ENCODE data around the gene SYPL2. TPM values are rescaled to one million over a fixed set of nuclear protein-coding genes. Genes with fewer than 3 reads are reported as not detected.

Gene SYPL2
- total RNA-seq, 1 donor from 2014 or later: 0.42 TPM

- peaks cover 24% of the 10 kb centered on the region for H3K27me3 Mint-ChIP-seq (ENCODE audit: unreplicated experiment)
- no peak for DNase-seq
- peaks cover 11% of the 10 kb centered on the region for H3K36me3 Mint-ChIP-seq (ENCODE audit: unreplicated experiment)
- TF ChIP-seq CTCF (IDR thresholded peaks at IDR 0.05; ENCODE audit: partially characterized antibody, unreplicated experiment): no peak
- H3K9me3 Mint-ChIP-seq (ENCODE audit: unreplicated experiment): peaks cover 12% of the 10 kb centered on the region
- peak overlapping the region; percentile 87 for H3K4me3 Mint-ChIP-seq (ENCODE audit: unreplicated experiment)
- H3K27ac Mint-ChIP-seq (ENCODE audit: unreplicated experiment): peak overlapping the region; percentile 48
- peaks cover 7% of the 10 kb centered on the region for H3K4me1 Mint-ChIP-seq (ENCODE audit: low read depth, unreplicated experiment)
Measured at GRCh38 chr1:109508001-109508872, 41.9 kb downstream of the SYPL2 start.

- H3K36me3 Mint-ChIP-seq (ENCODE audit: unreplicated experiment): peaks cover 11% of the 10 kb centered on the region
- TF ChIP-seq CTCF (IDR thresholded peaks at IDR 0.05; ENCODE audit: partially characterized antibody, unreplicated experiment): no peak
- H3K27ac Mint-ChIP-seq (ENCODE audit: unreplicated experiment): peak overlapping the region; percentile 64
- DNase-seq: no peak
- H3K4me3 Mint-ChIP-seq (ENCODE audit: unreplicated experiment): peak overlapping the region; percentile 87
- peaks cover 12% of the 10 kb centered on the region for H3K9me3 Mint-ChIP-seq (ENCODE audit: unreplicated experiment)
- H3K27me3 Mint-ChIP-seq (ENCODE audit: unreplicated experiment): peaks cover 25% of the 10 kb centered on the region
- peaks cover 7% of the 10 kb centered on the region for H3K4me1 Mint-ChIP-seq (ENCODE audit: low read depth, unreplicated experiment)
Measured at GRCh38 chr1:109508873-109509175, 42.5 kb downstream of the SYPL2 start.

GRCh38 chr1:109509176-109510134, 43.1 kb downstream of the SYPL2 start, which contains the start of gene AMIGO1:
AMIGO1 (minus strand) TSS chr1:109509727; CDS start chr1:109508912, 815 bp downstream.
- Mint-ChIP-seq H3K36me3 (ENCODE audit: unreplicated experiment) (peaks cover 11% of the 10 kb centered on the region), H3K4me1 (ENCODE audit: low read depth, unreplicated experiment) (peaks cover 5% of the 10 kb centered on the region), H3K27ac (ENCODE audit: unreplicated experiment) (peak within 1 kb of the TSS; percentile 64), H3K9me3 (ENCODE audit: unreplicated experiment) (peaks cover 12% of the 10 kb centered on the region), H3K4me3 (ENCODE audit: unreplicated experiment) (peak within 1 kb of the TSS; percentile 96), H3K27me3 (ENCODE audit: unreplicated experiment) (peaks cover 25% of the 10 kb centered on the region)
- peak; percentile 62 for DNase-seq
- no peak for TF ChIP-seq CTCF (IDR thresholded peaks at IDR 0.05; ENCODE audit: partially characterized antibody, unreplicated experiment)

GRCh38 chr1:109513110-109513710, 46.9 kb downstream of the SYPL2 start:
- Mint-ChIP-seq H3K27me3 (ENCODE audit: unreplicated experiment) (peaks cover 22% of the 10 kb centered on the region), H3K27ac (ENCODE audit: unreplicated experiment) (no peak overlapping the region), H3K4me3 (ENCODE audit: unreplicated experiment) (no peak overlapping the region), H3K9me3 (ENCODE audit: unreplicated experiment) (peaks cover 6% of the 10 kb centered on the region), H3K4me1 (ENCODE audit: low read depth, unreplicated experiment) (peaks cover 14% of the 10 kb centered on the region), H3K36me3 (ENCODE audit: unreplicated experiment) (peaks cover 6% of the 10 kb centered on the region)
- TF ChIP-seq CTCF (IDR thresholded peaks at IDR 0.05; ENCODE audit: partially characterized antibody, unreplicated experiment): no peak
- DNase-seq: no peak

Measured in glutamatergic neuron (in vitro differentiated cells).